Endodermal cell (in vitro differentiated cells): Measurements from ENCODE around the gene ZNF511. TPM values are rescaled to one million over a fixed set of nuclear protein-coding genes. Genes with fewer than 3 reads are reported as not detected.

Experiments
- DNase-seq: peaks from one replicate; pipeline ENCODE4 v3.0.0-alpha.2; 2017
- H3K27ac ChIP-seq: 2 replicates; pipeline ENCODE4 v1.5.1; 2013; ENCODE audit warnings: mild to moderate bottlenecking, low read depth, low read length, moderate library complexity
- H3K27me3 ChIP-seq: 2 replicates; pipeline ENCODE4 v1.6.1; 2013; ENCODE audit warnings: mild to moderate bottlenecking, low read length, moderate library complexity; ENCODE audit not compliant: insufficient read depth, control insufficient read depth, poor library complexity, severe bottlenecking
- H3K36me3 ChIP-seq: 2 replicates; pipeline ENCODE4 v1.7.0; 2013; ENCODE audit warnings: mild to moderate bottlenecking, low read length, moderate library complexity; ENCODE audit not compliant: control insufficient read depth, insufficient read depth
- H3K4me1 ChIP-seq: one replicate; pipeline ENCODE4 v1.7.0; 2013; ENCODE audit warnings: low read length; ENCODE audit not compliant: control insufficient read depth, insufficient read depth
- H3K4me3 ChIP-seq: 2 replicates; pipeline ENCODE4 v1.5.1; 2013; ENCODE audit warnings: mild to moderate bottlenecking, low read length, moderate library complexity
- H3K9ac ChIP-seq: 2 replicates; pipeline ENCODE4 v1.6.1; 2013; ENCODE audit warnings: mild to moderate bottlenecking, low read length, moderate library complexity; ENCODE audit not compliant: poor library complexity, severe bottlenecking; ENCODE audit errors: extremely low read depth
- H3K9me3 ChIP-seq: 2 replicates; pipeline ENCODE4 v1.6.1; 2013; ENCODE audit warnings: mild to moderate bottlenecking, low read length, moderate library complexity; ENCODE audit not compliant: control insufficient read depth
- H3K27ac Mint-ChIP-seq: 2 replicates; pipeline ENCODE4 v1.8.0; 2020; ENCODE audit warnings: mixed read lengths
- H3K27me3 Mint-ChIP-seq: 2 replicates; pipeline ENCODE4 v1.8.0; 2021; ENCODE audit warnings: mild to moderate bottlenecking, mixed read lengths; ENCODE audit not compliant: insufficient read depth
- H3K36me3 Mint-ChIP-seq: 2 replicates; pipeline ENCODE4 v1.8.0; 2020; ENCODE audit warnings: low read depth, mixed read lengths
- H3K4me1 Mint-ChIP-seq: 2 replicates; pipeline ENCODE4 v1.8.0; 2020; ENCODE audit warnings: mixed read lengths
- H3K4me3 Mint-ChIP-seq: 2 replicates; pipeline ENCODE4 v1.8.0; 2020; ENCODE audit warnings: mild to moderate bottlenecking, moderate library complexity, mixed read lengths
- H3K9me3 Mint-ChIP-seq: 2 replicates; pipeline ENCODE4 v1.8.0; 2020; ENCODE audit warnings: mild to moderate bottlenecking, mixed read lengths
- WGBS, 2 experiments: methylation state at CpG; one replicate each; pipeline versions ENCODE4 v1.1.5 to v1.1.7; 2013; ENCODE audit warnings: missing lambda C conversion rate in 2 of 2, mixed read lengths in 1 of 2; ENCODE audit not compliant: insufficient coverage in 1 of 2, insufficient read length in 1 of 2; 5-methylcytosine and 5-hydroxymethylcytosine counted together
- total RNA-seq, 2 donors: library from RNA; stranded (reverse); fragmentation: NEBNext Ultra II Directional in 1 of 2; extraction: Animal tissue kit (Norgen Biotek cat#: 25700) in 1 of 2; gene quantifications; 2 replicates in 1 of 2; 3 replicates in 1 of 2; pipeline ENCODE4 v1.2.1, GENCODE V29; 2021
- TF ChIP-seq, protein P1 (sequence below): fragments of 200-600 bp; sonication (generic); conservative IDR thresholded peaks from 2 replicates; pipeline ENCODE4 v1.5.0; 2021; ENCODE audit warnings: antibody characterized with exemption, mild to moderate bottlenecking

The ZNF511 gene
- total RNA-seq, 2 donors from 2014 or later = 48.1 to 57.6 TPM

DNA sequence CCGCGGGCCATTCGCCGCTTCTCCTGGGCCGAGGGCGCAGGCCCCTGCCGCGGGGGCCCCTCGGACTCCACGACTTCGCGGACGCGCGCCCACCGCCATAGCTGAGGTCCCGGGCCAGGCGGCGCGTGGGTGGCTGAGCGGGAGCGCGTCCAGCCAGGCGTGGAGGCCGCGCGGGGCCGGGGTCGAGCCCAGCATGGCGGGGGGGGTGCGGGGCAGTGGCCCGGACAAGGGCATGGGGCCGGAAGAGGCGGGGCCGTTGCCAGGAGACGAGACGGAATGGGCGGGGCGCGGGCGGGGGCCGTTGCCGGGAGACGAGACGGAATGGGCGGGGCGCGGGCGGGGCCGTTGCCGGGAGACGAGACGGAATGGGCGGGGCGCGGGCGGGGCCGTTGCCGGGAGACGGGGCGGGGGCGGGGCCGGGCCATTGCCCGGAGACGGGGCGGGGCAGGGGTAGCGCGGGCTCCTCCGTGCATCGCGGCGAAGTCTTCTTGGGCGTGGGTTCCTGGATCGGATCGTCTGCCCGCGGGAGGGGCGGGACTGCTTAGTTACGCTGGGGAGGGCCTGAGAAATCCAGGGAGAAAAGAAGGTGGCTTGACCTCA lies 46.9 kb upstream of the ZNF511 start:
- H3K4me1 ChIP-seq = peaks cover 3% of the 10 kb centered on the region
- H3K36me3 ChIP-seq = no peaks in the 10 kb centered on the region
- 0 to 1% methylated on average over 25 to 78 of the region's 79 CpGs for WGBS, 2 experiments
- H3K27ac ChIP-seq = no peak overlapping the region
- peak overlapping the region; percentile 75 for H3K4me3 ChIP-seq
- Mint-ChIP-seq H3K36me3 (no peaks in the 10 kb centered on the region), H3K27me3 (peaks cover 42% of the 10 kb centered on the region), H3K4me1 (peaks cover 7% of the 10 kb centered on the region), H3K9me3 (no peaks in the 10 kb centered on the region), H3K4me3 (peak overlapping the region; percentile 56), H3K27ac (no peak overlapping the region)
- DNase-seq = peak; percentile 88
- H3K27me3 ChIP-seq = peaks cover 16% of the 10 kb centered on the region
- peak overlapping the region; percentile 11 for H3K9ac ChIP-seq
- TF ChIP-seq, protein P1, sequence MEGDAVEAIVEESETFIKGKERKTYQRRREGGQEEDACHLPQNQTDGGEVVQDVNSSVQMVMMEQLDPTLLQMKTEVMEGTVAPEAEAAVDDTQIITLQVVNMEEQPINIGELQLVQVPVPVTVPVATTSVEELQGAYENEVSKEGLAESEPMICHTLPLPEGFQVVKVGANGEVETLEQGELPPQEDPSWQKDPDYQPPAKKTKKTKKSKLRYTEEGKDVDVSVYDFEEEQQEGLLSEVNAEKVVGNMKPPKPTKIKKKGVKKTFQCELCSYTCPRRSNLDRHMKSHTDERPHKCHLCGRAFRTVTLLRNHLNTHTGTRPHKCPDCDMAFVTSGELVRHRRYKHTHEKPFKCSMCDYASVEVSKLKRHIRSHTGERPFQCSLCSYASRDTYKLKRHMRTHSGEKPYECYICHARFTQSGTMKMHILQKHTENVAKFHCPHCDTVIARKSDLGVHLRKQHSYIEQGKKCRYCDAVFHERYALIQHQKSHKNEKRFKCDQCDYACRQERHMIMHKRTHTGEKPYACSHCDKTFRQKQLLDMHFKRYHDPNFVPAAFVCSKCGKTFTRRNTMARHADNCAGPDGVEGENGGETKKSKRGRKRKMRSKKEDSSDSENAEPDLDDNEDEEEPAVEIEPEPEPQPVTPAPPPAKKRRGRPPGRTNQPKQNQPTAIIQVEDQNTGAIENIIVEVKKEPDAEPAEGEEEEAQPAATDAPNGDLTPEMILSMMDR = no peak
- no peaks in the 10 kb centered on the region for H3K9me3 ChIP-seq

DNA sequence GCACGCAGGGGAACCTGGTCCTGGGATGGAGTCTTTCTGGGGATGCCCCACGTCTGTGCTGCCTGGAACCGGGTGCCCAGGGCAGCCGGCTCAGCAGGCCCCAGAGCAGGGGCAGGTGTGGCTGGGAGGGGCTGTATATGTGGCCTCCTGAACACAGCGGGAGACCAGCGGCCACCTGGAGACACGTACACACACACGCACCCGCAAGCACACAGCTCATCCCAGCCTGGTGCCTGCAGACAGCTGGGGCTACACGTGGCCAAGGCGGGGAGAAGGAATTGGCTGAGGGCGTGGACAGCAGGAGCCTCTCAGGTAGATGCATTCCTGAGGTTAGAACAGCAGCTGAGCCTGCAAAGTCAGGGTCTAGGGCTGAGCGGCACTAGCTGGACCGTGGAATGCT lies 46.0 kb upstream of the ZNF511 start:
- DNase-seq = no peak
- no peak overlapping the region for H3K27ac Mint-ChIP-seq

DNA sequence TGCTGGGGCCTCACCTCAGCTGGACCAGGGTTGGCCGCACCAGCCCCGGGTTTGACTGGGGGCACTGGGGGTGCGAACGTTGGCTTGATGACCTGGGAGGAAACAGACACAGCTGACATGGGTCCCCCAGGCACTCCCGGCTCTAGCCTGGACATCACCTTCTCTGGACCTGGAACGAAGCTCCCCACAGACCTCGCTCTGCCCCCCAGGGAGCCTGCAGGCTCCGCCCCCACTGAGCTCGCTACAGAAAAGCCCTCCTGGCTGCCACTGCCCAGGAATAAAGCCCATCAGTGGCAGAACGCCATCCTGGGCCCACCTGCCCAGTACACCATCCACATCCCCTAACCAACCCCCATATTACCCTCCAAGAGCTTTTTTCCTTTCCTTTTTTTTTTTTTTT lies 45.0 kb upstream of the ZNF511 start:
- Histone ChIP-seq H3K27ac (no peak overlapping the region), H3K9me3 (no peaks in the 10 kb centered on the region), H3K9ac (no peak overlapping the region), H3K4me3 (no peak overlapping the region), H3K4me1 (peaks cover 3% of the 10 kb centered on the region), H3K36me3 (no peaks in the 10 kb centered on the region), H3K27me3 (peaks cover 16% of the 10 kb centered on the region)
- no peak for DNase-seq
- H3K4me1 Mint-ChIP-seq = no peaks in the 10 kb centered on the region
- H3K36me3 Mint-ChIP-seq = no peaks in the 10 kb centered on the region
- H3K4me3 Mint-ChIP-seq = no peak overlapping the region
- H3K27ac Mint-ChIP-seq = no peak overlapping the region
- peaks cover 40% of the 10 kb centered on the region for H3K27me3 Mint-ChIP-seq
- no peaks in the 10 kb centered on the region for H3K9me3 Mint-ChIP-seq
- WGBS, 2 experiments = 84 to 85% methylated on average over 5 to 10 of the region's 10 CpGs
- TF ChIP-seq, protein P1 = no peak

More for the DNA sequence above, 46.0 kb upstream of the ZNF511 start:
- Histone ChIP-seq H3K4me3 (no peak overlapping the region), H3K27me3 (peaks cover 16% of the 10 kb centered on the region), H3K27ac (no peak overlapping the region), H3K9ac (no peak overlapping the region), H3K4me1 (peaks cover 3% of the 10 kb centered on the region), H3K9me3 (no peaks in the 10 kb centered on the region), H3K36me3 (no peaks in the 10 kb centered on the region)
- TF ChIP-seq, protein P1 = no peak
- H3K9me3 Mint-ChIP-seq = no peaks in the 10 kb centered on the region
- no peaks in the 10 kb centered on the region for H3K36me3 Mint-ChIP-seq
- WGBS, 2 experiments = 89 to 90% methylated on average over 11 to 14 of the region's 14 CpGs
- no peaks in the 10 kb centered on the region for H3K4me1 Mint-ChIP-seq
- H3K4me3 Mint-ChIP-seq = peak overlapping the region; percentile 56
- peaks cover 40% of the 10 kb centered on the region for H3K27me3 Mint-ChIP-seq
